GM18951 (cell line): ENCODE results near the gene ARL15.

ENCODE experiments used
- POLR2A ChIP-seq: IDR thresholded peaks from 4 replicates; pipeline ENCODE4 v1.6.1; 2011; ENCODE audit warnings: mild to moderate bottlenecking; ENCODE audit not compliant: insufficient read length, insufficient read depth; ENCODE audit errors: extremely low read depth
- in situ Hi-C: fragments of 300-500 bp; cut with MboI; formaldehyde crosslinking; loops from one replicate; pipeline ENCODE4 v1.12.0; 2022; ENCODE audit warnings: low sequenced_read_pairs, mixed read lengths, inconsistent platforms; ENCODE audit not compliant: unreplicated experiment

Gene ARL15

DNA sequence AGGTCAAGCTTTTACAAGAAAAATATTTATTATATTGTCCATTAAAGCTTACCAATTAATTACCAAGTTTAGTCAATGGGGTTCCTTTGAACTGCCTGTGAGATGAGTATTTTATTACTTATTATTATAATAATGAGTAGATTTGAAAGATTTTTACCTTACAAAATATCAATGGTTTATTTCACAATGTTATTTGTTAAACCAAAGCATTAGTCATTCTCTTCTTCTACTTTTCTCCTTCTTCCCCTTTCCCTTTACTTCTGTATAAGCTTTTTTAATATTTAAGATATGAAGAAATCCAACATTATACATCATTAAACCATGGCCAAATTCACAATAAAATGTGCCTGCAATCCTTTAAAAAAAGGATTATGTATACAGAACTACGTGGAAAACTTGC lies 369.5 kb downstream of the ARL15 start:
- no peak for TF ChIP-seq POLR2A
- in situ Hi-C loops: no loop called here

GRCh38 chr5:53937467-53937866 lies 372.9 kb downstream of the ARL15 start:
- no peak for TF ChIP-seq POLR2A
- in situ Hi-C loops: no loop called here

DNA sequence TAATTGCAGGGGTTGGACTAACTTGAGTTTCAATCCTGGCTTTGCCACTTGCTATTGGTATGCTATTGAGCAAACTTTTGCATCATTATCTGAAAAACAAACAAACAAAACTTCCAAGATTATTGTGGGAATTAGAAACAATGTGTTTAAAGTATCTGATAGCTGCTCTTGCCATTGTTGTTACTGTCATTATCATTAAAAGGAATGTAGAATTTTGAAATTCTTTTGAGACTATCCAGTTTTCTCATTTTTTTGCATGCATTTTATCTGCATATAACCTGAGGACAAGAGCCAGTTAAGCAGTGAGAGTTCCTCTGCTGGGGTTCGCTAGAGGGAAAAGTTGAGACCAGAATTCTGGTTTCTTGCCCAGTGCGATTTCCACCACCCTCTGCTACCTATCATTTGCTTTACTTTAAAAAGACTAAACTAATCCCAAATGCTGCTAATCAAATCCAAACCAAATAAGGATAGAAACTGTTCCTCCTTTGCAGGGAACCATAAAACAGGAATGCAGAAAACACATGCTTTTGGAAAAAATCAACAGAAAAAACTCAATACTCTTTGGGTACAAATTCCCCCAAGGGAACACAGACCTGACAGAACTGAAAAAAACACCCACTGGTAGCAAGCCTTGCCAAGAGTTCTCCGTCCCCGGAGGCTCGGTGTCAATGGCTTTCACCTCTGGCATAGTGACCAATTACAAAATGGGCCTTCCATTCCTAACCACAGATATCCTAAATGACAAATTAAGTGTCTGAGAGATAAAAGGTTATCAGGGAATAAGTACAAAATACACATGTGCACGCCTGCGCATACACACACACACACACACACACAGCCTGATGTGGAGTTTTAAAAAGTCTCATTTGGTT lies 373.7 kb downstream of the ARL15 start:
- TF ChIP-seq POLR2A: no peak
- in situ Hi-C loops: no loop called here

DNA sequence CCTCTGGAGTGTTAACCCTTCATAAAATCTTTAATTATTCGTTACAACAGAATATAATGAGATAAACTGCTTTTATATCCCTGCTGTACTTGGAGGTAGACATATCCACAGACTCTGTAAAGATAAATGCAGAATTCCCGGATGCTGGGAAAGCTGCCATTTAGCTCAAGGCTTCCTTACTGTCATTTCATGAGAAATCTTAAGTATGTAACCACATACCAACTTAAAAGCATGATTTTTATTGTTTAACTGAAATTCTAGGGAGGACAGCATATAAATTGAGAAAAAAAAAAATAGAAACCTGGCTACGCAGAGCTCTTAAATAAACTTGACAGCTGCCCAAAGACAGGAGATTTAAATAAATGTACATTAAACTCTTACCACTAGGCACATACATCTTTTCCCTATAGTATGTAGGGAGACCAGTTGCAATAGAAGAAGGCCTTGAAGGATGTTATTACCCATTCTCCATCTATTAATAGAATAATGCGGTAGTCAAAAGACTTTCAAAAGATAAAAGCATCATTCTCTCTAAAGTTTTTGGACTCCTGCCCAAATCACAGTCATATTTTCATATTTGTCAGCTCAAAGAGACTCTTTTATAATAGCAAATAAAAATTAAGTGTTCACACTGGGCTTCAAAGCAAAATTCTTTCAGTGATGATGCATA lies 376.1 kb downstream of the ARL15 start:
- TF ChIP-seq POLR2A: no peak
- in situ Hi-C loops: no loop called here

DNA sequence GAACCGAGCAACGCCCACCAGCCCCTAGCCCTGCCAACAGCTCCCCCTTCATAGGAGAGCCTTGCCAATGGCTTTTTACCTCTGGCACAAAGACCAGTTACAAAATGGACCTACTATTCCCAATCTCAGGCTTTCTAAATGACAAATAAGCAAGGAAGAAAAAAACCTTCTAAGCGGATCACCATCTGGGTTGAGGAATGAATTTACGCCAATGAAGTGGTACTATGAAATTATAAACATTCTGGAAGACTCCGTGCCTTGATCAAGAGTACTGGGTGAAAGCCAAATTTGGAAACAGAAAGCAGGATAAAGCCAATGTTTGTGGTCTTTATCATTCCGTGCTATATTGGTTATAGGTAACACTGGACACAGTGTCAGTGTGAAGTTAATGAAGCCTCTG lies 378.0 kb downstream of the ARL15 start:
- no peak for TF ChIP-seq POLR2A
- in situ Hi-C loops: no loop called here

GRCh38 chr5:53930457-53930856 lies 379.9 kb downstream of the ARL15 start:
- TF ChIP-seq POLR2A: no peak
- in situ Hi-C loops: no loop called here

- in situ Hi-C loops: no loop called here
- TF ChIP-seq POLR2A: no peak
Measured at GRCh38 chr5:53929570-53929969, 380.8 kb downstream of the ARL15 start.

DNA sequence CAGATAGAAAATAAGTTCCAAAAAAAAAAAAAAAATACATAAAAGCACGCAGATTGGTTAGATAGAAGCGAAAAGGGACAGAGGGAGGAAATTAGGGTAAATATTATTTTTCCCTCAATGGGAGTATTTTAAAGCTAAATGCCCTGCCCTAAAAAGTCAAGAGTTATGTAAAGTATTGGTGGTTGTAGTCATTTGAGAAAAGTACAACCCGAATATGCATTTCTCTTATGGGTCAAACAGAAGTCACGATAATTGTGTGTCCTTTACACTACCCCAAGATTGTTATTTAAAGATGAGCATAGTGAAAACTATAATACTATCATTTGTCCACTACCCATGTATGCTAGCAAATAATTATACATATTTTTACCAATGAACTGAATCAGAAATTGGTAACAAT lies 381.2 kb downstream of the ARL15 start:
- no peak for TF ChIP-seq POLR2A
- in situ Hi-C loops: no loop called here

DNA sequence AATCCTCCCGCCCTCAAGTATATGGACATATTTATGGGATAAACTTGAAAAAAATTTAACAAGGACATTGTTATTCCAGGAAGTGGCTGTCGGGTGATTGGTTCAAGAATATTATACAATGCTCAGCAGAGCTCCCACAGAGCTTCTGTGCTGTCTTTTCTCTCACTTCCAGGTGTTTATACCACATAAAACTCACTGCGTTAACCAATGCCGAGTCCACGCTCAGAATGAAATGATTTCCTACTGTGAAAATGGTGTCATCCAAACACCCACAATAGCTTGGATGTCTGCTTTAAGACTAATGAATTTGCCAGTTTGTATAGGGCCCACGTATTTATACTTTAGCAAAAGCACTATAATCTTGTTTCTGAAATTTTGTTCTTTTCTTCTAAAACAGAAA lies 381.7 kb downstream of the ARL15 start:
- in situ Hi-C loops: no loop called here
- TF ChIP-seq POLR2A: no peak

DNA sequence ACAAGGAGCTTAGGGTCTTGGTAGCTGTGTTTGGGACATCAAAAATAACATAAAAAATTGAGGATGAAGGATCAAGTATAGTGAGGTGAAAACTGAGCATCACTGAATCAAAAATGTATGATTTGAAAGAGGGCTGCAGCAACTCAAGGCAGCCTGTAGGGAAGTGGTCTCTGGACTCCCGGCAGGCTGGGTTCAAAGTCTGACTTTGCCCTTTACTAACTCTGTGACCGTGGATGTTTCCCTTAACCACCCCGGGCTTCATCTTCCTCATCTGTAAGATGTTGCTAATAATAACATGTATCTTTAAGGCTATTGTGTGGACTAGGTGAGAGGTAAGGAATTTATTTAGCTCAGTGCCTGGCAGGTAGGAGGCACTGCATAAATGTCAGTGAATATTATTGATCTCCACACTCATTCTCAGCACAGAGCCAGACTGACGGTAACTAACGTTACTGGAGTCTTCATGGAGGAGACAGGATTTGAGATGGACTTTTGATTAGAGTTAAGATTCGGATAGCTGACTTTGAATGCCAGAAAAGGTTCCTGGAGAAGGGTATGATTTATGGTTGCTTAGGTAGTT lies 382.6 kb downstream of the ARL15 start:
- in situ Hi-C loops: no loop called here
- TF ChIP-seq POLR2A: no peak

DNA sequence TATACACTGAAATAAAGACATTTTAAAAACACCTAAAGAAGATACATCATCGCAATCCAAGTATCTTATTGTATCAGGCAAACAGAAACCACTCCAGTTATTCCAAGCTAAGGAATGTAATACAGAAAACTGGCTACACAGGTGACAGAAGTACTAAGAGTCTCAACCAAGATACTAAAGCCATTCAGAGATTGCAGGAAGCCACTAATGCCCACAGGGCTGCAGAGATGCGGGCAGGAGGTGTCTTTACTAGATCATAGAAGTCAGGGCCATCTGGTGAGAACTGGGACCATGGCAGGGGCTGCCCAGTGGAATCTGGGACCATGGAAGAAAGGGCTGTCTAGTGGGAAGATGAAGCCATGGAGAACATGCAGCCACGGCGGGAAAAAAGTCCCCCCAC lies 384.3 kb downstream of the ARL15 start:
- in situ Hi-C loops: no loop called here
- no peak for TF ChIP-seq POLR2A

DNA sequence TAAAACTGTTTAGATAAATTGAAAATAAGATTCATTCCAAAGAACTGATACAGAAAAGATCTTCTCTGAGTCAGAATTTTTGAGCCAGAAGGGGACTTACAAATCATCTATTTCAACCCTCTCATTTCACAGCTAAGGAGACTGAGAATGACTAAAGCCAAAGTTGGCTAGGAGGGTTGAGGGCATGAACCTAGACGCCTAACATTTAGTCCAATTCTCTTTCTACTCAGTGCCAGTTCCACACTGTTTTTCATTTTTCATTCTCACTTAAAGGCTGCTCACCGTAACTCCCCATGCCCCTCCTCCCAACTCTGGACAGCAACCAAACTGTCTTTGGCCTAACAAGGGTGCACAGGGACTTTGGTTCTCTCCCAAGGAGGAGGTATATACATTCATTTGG lies 386.0 kb downstream of the ARL15 start:
- no peak for TF ChIP-seq POLR2A
- in situ Hi-C loops: no loop called here

- TF ChIP-seq POLR2A: no peak
- in situ Hi-C loops: no loop called here
Measured at GRCh38 chr5:53923961-53924360, 386.4 kb downstream of the ARL15 start.
